Measurements from ENCODE around the gene CHRDL2. TPM values are rescaled to one million over a fixed set of nuclear protein-coding genes. Genes with fewer than 3 reads are reported as not detected.

Gene CHRDL2
- total RNA-seq, 4 donors from 2014 or later = 0.19 to 0.97 TPM; not detected in 2

GRCh38 chr11:74729397-74729796 lies 1.8 kb downstream of the CHRDL2 start:
- intact Hi-C loops (cut with DNase I) = loop anchor here (10.0 kb wide), 1 partner anchor 115 kb away; no protein-coding TSS in a partner anchor
- Histone ChIP-seq H3K27me3 (peaks cover 0 to 57% (median 8%) of the 10 kb centered on the region in 4 donors), H3K27ac (no peak overlapping the region), H3K36me3 (no peaks in the 10 kb centered on the region), H3K9me3 (no peaks in the 10 kb centered on the region), H3K4me1 (peaks cover 0 to 35% (median 13%) of the 10 kb centered on the region in 3 donors), H3K4me3 (no peak overlapping the region)
- TF ChIP-seq POLR2A (IDR thresholded peaks at IDR 0.05) (no peak), CTCF (IDR thresholded peaks at IDR 0.05) (no peak)
- WGBS, 2 donors = 76 to 83% methylated on average over 4 of the region's 4 CpGs
- DNase-seq = no peak

GRCh38 chr11:74726547-74727182 lies 4.6 kb downstream of the CHRDL2 start:
- peak overlapping the region in 2 of 4 donors; percentile 23 to 51 for H3K27ac ChIP-seq
- H3K4me3 ChIP-seq = no peak overlapping the region
- TF ChIP-seq CTCF (IDR thresholded peaks at IDR 0.05) = peak; percentile 67 to 91 (median 86)
- TF ChIP-seq POLR2A (IDR thresholded peaks at IDR 0.05) = no peak
- H3K27me3 ChIP-seq = peaks cover 0 to 30% (median 5%) of the 10 kb centered on the region in 4 donors
- H3K4me1 ChIP-seq = peaks cover 0 to 42% (median 13%) of the 10 kb centered on the region in 3 donors
- intact Hi-C loops (cut with DNase I) = loop anchor here (10.0 kb wide), 1 partner anchor 112 kb away; no protein-coding TSS in a partner anchor
- 5 to 9% methylated on average over 10 of the region's 13 CpGs for WGBS, 2 donors
- H3K36me3 ChIP-seq = no peaks in the 10 kb centered on the region
- DNase-seq = no peak
- no peaks in the 10 kb centered on the region for H3K9me3 ChIP-seq

- no peaks in the 10 kb centered on the region for H3K36me3 ChIP-seq
- TF ChIP-seq POLR2A (IDR thresholded peaks at IDR 0.05) (no peak), CTCF (IDR thresholded peaks at IDR 0.05) (no peak)
- WGBS, 2 donors = 31 to 66% methylated on average over 4 of the region's 4 CpGs
- no peak overlapping the region for H3K4me3 ChIP-seq
- intact Hi-C loops (cut with DNase I) = loop anchor here (10.0 kb wide), 1 partner anchor 111 kb away; no protein-coding TSS in a partner anchor
- H3K4me1 ChIP-seq = peaks cover 0 to 41% (median 12%) of the 10 kb centered on the region in 3 donors
- peak overlapping the region in 3 of 4 donors; percentile 4 to 51 (median 23) for H3K27ac ChIP-seq
- H3K27me3 ChIP-seq = peaks cover 0 to 20% (median 2%) of the 10 kb centered on the region in 4 donors
- DNase-seq = no peak
- H3K9me3 ChIP-seq = no peaks in the 10 kb centered on the region
Measured at GRCh38 chr11:74725701-74726100, 5.5 kb downstream of the CHRDL2 start.

- DNase-seq = no peak
- WGBS, 2 donors = 66 to 75% methylated on average over 4 to 5 of the region's 5 CpGs
Measured at GRCh38 chr11:74723511-74723910, 7.7 kb downstream of the CHRDL2 start.

More at GRCh38 chr11:74723511-74723910, 7.7 kb downstream of the CHRDL2 start:
- TF ChIP-seq POLR2A (IDR thresholded peaks at IDR 0.05) (no peak), CTCF (IDR thresholded peaks at IDR 0.05) (no peak)
- no peaks in the 10 kb centered on the region for H3K27me3 ChIP-seq
- intact Hi-C loops (cut with DNase I) = loop anchor here (10.0 kb wide), 1 partner anchor 109 kb away; no protein-coding TSS in a partner anchor
- H3K9me3 ChIP-seq = no peaks in the 10 kb centered on the region
- no peak overlapping the region for H3K4me3 ChIP-seq
- H3K36me3 ChIP-seq = no peaks in the 10 kb centered on the region
- no peak overlapping the region for H3K27ac ChIP-seq
- H3K4me1 ChIP-seq = peaks cover 0 to 51% (median 23%) of the 10 kb centered on the region in 3 donors
